ENCODE measurements around the gene AK4.

DNA sequence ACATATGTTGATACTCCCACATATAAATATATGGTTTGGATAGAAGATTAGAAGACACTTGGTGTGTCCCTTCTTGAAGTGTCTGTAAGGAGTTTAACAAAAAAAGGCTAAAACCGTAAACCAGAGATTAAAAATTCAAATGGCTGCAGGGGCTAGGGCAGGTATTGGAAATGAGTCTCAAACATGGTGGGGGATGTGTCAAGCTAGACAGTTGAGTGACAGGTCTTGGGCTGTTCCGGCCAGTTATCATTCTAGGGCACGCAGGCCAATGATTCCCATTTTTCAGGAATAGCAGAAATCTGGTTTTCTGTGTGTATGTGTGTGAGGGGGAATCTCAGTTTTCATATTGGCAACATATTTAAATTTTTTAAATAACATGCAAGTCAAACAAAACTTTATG, 77.2 kb downstream of the AK4 start:
- TF ChIP-seq, protein P1, sequence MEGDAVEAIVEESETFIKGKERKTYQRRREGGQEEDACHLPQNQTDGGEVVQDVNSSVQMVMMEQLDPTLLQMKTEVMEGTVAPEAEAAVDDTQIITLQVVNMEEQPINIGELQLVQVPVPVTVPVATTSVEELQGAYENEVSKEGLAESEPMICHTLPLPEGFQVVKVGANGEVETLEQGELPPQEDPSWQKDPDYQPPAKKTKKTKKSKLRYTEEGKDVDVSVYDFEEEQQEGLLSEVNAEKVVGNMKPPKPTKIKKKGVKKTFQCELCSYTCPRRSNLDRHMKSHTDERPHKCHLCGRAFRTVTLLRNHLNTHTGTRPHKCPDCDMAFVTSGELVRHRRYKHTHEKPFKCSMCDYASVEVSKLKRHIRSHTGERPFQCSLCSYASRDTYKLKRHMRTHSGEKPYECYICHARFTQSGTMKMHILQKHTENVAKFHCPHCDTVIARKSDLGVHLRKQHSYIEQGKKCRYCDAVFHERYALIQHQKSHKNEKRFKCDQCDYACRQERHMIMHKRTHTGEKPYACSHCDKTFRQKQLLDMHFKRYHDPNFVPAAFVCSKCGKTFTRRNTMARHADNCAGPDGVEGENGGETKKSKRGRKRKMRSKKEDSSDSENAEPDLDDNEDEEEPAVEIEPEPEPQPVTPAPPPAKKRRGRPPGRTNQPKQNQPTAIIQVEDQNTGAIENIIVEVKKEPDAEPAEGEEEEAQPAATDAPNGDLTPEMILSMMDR (IDR thresholded peaks at IDR 0.05; ENCODE audit: low read depth, low read length, poor library complexity, severe bottlenecking) = no peak
- no peak for TF ChIP-seq EZH2phosphoT487 (IDR thresholded peaks at IDR 0.05; ENCODE audit: borderline replicate concordance, low read length)

Measured in DOHH2 (cell line).